GM12878 (cell line): ENCODE results near the gene ACACA. TPM values are rescaled to one million over a fixed set of nuclear protein-coding genes. Genes with fewer than 3 reads are reported as not detected.

ENCODE experiments used
- ATAC-seq: fragments of 200-7000 bp; cut with Tn5 transposase; 3 replicates; pipeline ENCODE4 v1.9.1; 2020; ENCODE audit warnings: mild to moderate bottlenecking, moderate library complexity
- BruUV-seq: library from RNA; stranded (reverse); fragments of 400-500 nt; replicated peaks from 2 replicates; lab custom pipeline; 2021; lab: Mats Ljungman, UMichigan
- CTCF ChIA-PET: fragments of 300-600 bp; sonication (Branson Sonifier 250); formaldehyde crosslinking; extraction: SDS; loops from one replicate; lab custom pipeline; 2021; ENCODE audit warnings: inconsistent platforms; lab: Yijun Ruan, JAX
- POLR2A ChIA-PET: fragments of 350-600 bp; formaldehyde crosslinking; extraction: SDS; loops from one replicate; lab custom pipeline; 2021; ENCODE audit warnings: inconsistent platforms; lab: Charles Lee
- RAD21 ChIA-PET: fragments of 300-600 bp; sonication (Branson Sonifier 250); formaldehyde crosslinking; loops from one replicate; lab custom pipeline; 2023; ENCODE audit warnings: antibody characterized with exemption; ENCODE audit not compliant: unreplicated experiment; lab: Charles Lee
- SMC1A ChIA-PET: fragments of 300-600 bp; sonication (Branson Sonifier 250); formaldehyde crosslinking; loops from one replicate; lab custom pipeline; 2023; ENCODE audit not compliant: unreplicated experiment, uncharacterized antibody; lab: Charles Lee
- DNase-seq: peaks from one replicate; pipeline ENCODE4 v3.0.0-alpha.2; 2011; ENCODE audit warnings: low read depth, low spot score
- FAIRE-seq: peaks from 3 replicates; lab custom pipeline; 2011; peaks lifted over from hg19 to GRCh38; lab: Jason Lieb, UNC
- H2AFZ ChIP-seq: 2 replicates; pipeline ENCODE4 v1.6.0; 2011; ENCODE audit warnings: low read depth, low read length, control low read depth; ENCODE audit not compliant: control insufficient read depth
- H3K27ac ChIP-seq: 2 replicates; pipeline ENCODE4 v1.5.1; 2011; ENCODE audit warnings: control low read depth; ENCODE audit not compliant: control insufficient read depth, insufficient read depth
- H3K27me3 ChIP-seq, 2 experiments: replicated peaks in 1 of 2; 2 replicates each; pipeline versions ENCODE4 v1.6.0 to v1.6.1; 2011; ENCODE audit warnings: low read length in 1 of 2; ENCODE audit not compliant: control insufficient read depth in 2 of 2, insufficient read depth in 2 of 2
- H3K36me3 ChIP-seq, 2 experiments: 2 replicates each; pipeline ENCODE4 v1.5.1; 2011; ENCODE audit warnings: low read length in 1 of 2; ENCODE audit not compliant: control insufficient read depth in 2 of 2, insufficient read depth in 2 of 2
- H3K4me1 ChIP-seq: 2 replicates; pipeline ENCODE4 v1.6.1; 2011; ENCODE audit warnings: mild to moderate bottlenecking, low read length, moderate library complexity, mixed read lengths; ENCODE audit not compliant: control insufficient read depth, insufficient read depth
- H3K4me2 ChIP-seq: 2 replicates; pipeline ENCODE4 v1.6.0; 2011; ENCODE audit warnings: control low read depth; ENCODE audit not compliant: control insufficient read depth, insufficient read depth
- H3K4me3 ChIP-seq: fragments of 200-600 bp; sonication (generic); 2 replicates; pipeline ENCODE4 v1.5.1; 2016
- H3K79me2 ChIP-seq: 2 replicates; pipeline ENCODE4 v1.6.0; 2011; ENCODE audit warnings: low read length; ENCODE audit not compliant: control insufficient read depth, insufficient read depth
- H3K9ac ChIP-seq: 2 replicates; pipeline ENCODE4 v1.8.0; 2011; ENCODE audit warnings: low read length, control low read depth, mixed read lengths; ENCODE audit not compliant: control insufficient read depth, insufficient read depth
- H3K9me3 ChIP-seq: replicated peaks from 3 replicates; pipeline ENCODE4 v1.5.1; 2011; ENCODE audit warnings: mild to moderate bottlenecking, low read length; ENCODE audit not compliant: control insufficient read depth, insufficient read depth
- H4K20me1 ChIP-seq: 2 replicates; pipeline ENCODE4 v1.6.0; 2011; ENCODE audit not compliant: control insufficient read depth, insufficient read depth
- ATF2 ChIP-seq: IDR thresholded peaks from 2 replicates; pipeline ENCODE4 v1.6.1; 2012; ENCODE audit warnings: low read length, inconsistent platforms
- BACH1 ChIP-seq: fragments of 450-650 bp; IDR thresholded peaks from 2 replicates; pipeline ENCODE4 v1.6.1; 2017; ENCODE audit warnings: mild to moderate bottlenecking, borderline replicate concordance
- E2F4 ChIP-seq: IDR thresholded peaks from 2 replicates; pipeline ENCODE4 v1.6.1; 2012; ENCODE audit warnings: low read depth, low read length, improper control_type of control experiment
- EED ChIP-seq: sonication (generic); IDR thresholded peaks from 2 replicates; pipeline ENCODE4 v1.6.1; 2016; ENCODE audit warnings: antibody characterized with exemption, low read depth
- HSF1 ChIP-seq: fragments of 150-350 bp; IDR thresholded peaks from 2 replicates; pipeline ENCODE4 v1.6.1; 2014; ENCODE audit warnings: mild to moderate bottlenecking, low read depth, low read length
- RAD21 ChIP-seq: IDR thresholded peaks from 2 replicates; pipeline ENCODE4 v1.6.1; 2011; ENCODE audit warnings: mild to moderate bottlenecking, low read depth, low read length, moderate library complexity; ENCODE audit not compliant: insufficient read depth
- RUNX3 ChIP-seq: IDR thresholded peaks from 2 replicates; pipeline ENCODE4 v1.6.1; 2012; ENCODE audit warnings: low read length, inconsistent platforms
- SIN3A ChIP-seq: IDR thresholded peaks from 2 replicates; pipeline ENCODE4 v1.6.1; 2012; ENCODE audit warnings: low read depth, low read length, improper control_type of control experiment
- USF1 ChIP-seq: IDR thresholded peaks from 2 replicates; pipeline ENCODE4 v1.6.1; 2011; ENCODE audit warnings: borderline replicate concordance, low read depth, mild to moderate bottlenecking, moderate library complexity, mixed read lengths, low read length; ENCODE audit not compliant: insufficient read depth; ENCODE audit errors: extremely low read length
- YY1 ChIP-seq: IDR thresholded peaks from 2 replicates; pipeline ENCODE4 v1.6.1; 2011; ENCODE audit warnings: low read depth, mild to moderate bottlenecking, low read length
- WGBS: methylation state at CpG from one replicate; pipeline ENCODE4 v1.1.6; 2016; ENCODE audit warnings: low lambda C conversion rate; ENCODE audit not compliant: insufficient replicate concordance, insufficient coverage; ENCODE audit errors: missing lambda C conversion rate; 5-methylcytosine and 5-hydroxymethylcytosine counted together
- in situ Hi-C: fragments of 300-500 bp; cut with MboI; formaldehyde crosslinking; loops from 9 replicates; pipeline ENCODE4 v1.14.3; 2018; ENCODE audit warnings: mixed read lengths
- intact Hi-C: fragments of 100-400 bp; cut with micrococcal nuclease; formaldehyde crosslinking; loops from one replicate; pipeline ENCODE4 v1.14.2; 2022; ENCODE audit not compliant: unreplicated experiment
- polyA plus RNA-seq, 11 experiments: library from polyadenylated mRNA; depleted of rRNA in 4 of 11; unstranded in 6 of 11; stranded (reverse) in 5 of 11; fragments of >200 nt; fragmentation: Nextera tagmentation in 4 of 11; fragmentation: Illumina TruSeq in 1 of 11; extraction: Ambion mirVana in 4 of 11; extraction: Trizol in 1 of 11; gene quantifications; 1 replicate in 1 of 11; 2 replicates in 10 of 11; pipeline versions ENCODE4 v1.2.1 to v1.2.3, GENCODE V29; 2011 to 2016; ENCODE audit warnings: inconsistent platforms in 2 of 11, missing spikeins in 2 of 11, low read depth in 1 of 11
- total RNA-seq, 4 experiments: library from RNA; depleted of rRNA in 3 of 4; stranded (reverse); fragments of >200 nt in 3 of 4; fragmentation: Illumina TruSeq in 1 of 4; extraction: Trizol in 1 of 4; gene quantifications; 2 replicates each; pipeline versions ENCODE4 v1.2.1 to v1.2.3, GENCODE V29; 2013 to 2021
- TF ChIP-seq, protein P1 (sequence below): IDR thresholded peaks from 2 replicates; pipeline ENCODE4 v1.6.1; 2011; ENCODE audit warnings: low read depth, mild to moderate bottlenecking, low read length, moderate library complexity, borderline replicate concordance; ENCODE audit errors: extremely low read depth

Gene ACACA
- total and polyA plus RNA-seq, 10 of the 15 experiments (the other 5 are each of a cell fraction or from before 2014, with no cell fraction given) = 12.9 to 74.2 (median 32.0) TPM

GRCh38 chr17:37137070-37137610 lies 269.5 kb downstream of the ACACA start:
- Histone ChIP-seq H3K27ac (no peak overlapping the region), H3K4me1 (no peaks in the 10 kb centered on the region), H2AFZ (no peak overlapping the region), H3K36me3 (no peaks in the 10 kb centered on the region; a peak in 2 of 4 replicates), H3K9me3 (no peaks in the 10 kb centered on the region), H3K4me3 (no peak overlapping the region), H3K79me2 (no peaks in the 10 kb centered on the region), H4K20me1 (no peaks in the 10 kb centered on the region), H3K4me2 (no peak overlapping the region), H3K9ac (no peak overlapping the region), H3K27me3 (no peaks in the 10 kb centered on the region)
- POLR2A ChIA-PET = no interaction called here
- no TSS peak for BruUV-seq
- in situ Hi-C loops = no loop called here
- DNase-seq = no peak
- CTCF ChIA-PET = no interaction called here
- no peak for ATAC-seq
- FAIRE-seq = no peak
- TF ChIP-seq HSF1 (no peak), USF1 (no peak), ATF2 (no peak), E2F4 (no peak), RUNX3 (no peak), RAD21 (no peak), SIN3A (no peak), YY1 (no peak), BACH1 (no peak), EED (no peak)
- TF ChIP-seq, protein P1, sequence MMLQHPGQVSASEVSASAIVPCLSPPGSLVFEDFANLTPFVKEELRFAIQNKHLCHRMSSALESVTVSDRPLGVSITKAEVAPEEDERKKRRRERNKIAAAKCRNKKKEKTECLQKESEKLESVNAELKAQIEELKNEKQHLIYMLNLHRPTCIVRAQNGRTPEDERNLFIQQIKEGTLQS = no peak
- SMC1A ChIA-PET = no interaction called here
- RAD21 ChIA-PET = no interaction called here
- intact Hi-C loops = no loop called here
- 98% methylated on average over 4 of the region's 4 CpGs for WGBS
